IPS-18c (cell line): ENCODE results near the gene RNF130.
"Not testable (repeated sequence)": the region's sequence is repeated elsewhere in the genome, so short reads cannot be mapped to it uniquely, and the experiment has no call there.

ENCODE experiments used
- H3K4me3 ChIP-seq: 2 replicates; pipeline ENCODE4 v1.7.0; 2013; ENCODE audit warnings: low read depth, mild to moderate bottlenecking, low read length, moderate library complexity; ENCODE audit not compliant: insufficient read depth
- H3K9me3 ChIP-seq: one replicate; pipeline ENCODE4 v1.6.1; 2013; ENCODE audit warnings: mild to moderate bottlenecking, low read length, moderate library complexity; ENCODE audit not compliant: control insufficient read depth, insufficient read depth

The RNF130 gene

GRCh38 chr5:180015523-180015922 lies 56.0 kb downstream of the RNF130 start:
- not testable (repeated sequence) for H3K9me3 ChIP-seq, H3K4me3 ChIP-seq

DNA sequence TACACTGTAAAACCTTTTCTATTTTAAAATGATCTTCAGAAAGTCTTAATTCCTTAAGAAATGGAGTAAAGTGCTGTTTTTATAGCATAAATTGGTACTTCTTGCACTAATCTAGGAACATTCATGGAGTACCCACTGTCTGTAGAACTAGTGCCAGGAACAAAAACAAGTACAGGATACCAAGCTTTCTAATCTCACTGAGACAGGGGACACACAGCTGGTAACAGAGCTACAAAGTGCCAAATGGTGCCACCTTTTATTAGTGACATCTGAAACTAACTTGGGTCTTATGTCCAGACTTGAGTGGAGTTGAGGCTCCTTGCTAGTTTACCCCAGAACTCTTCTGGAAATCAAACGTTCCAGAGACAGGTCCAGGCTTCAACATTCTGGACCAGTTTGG lies 57.9 kb downstream of the RNF130 start:
- Histone ChIP-seq H3K4me3 (no peak overlapping the region), H3K9me3 (no peaks in the 10 kb centered on the region)

DNA sequence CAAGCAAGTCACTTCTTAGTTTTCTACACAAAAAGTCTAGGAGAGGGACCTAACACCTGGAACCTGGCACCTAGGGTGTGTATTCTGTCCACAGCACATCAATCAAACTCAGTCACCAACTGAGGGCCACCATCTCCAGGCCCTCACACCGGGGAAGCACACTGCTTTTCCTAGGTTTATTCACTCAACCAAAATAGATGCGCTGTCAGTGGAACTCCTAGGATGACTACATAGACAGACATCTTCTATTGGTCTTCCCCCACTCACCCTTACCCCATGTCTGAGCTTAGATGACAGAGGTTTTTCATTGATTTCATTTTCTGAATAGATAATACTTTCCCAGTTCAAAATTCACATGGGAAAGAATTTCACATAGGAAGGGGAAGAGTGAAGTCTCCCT lies 59.2 kb downstream of the RNF130 start:
- no peaks in the 10 kb centered on the region for H3K9me3 ChIP-seq
- no peak overlapping the region for H3K4me3 ChIP-seq

DNA sequence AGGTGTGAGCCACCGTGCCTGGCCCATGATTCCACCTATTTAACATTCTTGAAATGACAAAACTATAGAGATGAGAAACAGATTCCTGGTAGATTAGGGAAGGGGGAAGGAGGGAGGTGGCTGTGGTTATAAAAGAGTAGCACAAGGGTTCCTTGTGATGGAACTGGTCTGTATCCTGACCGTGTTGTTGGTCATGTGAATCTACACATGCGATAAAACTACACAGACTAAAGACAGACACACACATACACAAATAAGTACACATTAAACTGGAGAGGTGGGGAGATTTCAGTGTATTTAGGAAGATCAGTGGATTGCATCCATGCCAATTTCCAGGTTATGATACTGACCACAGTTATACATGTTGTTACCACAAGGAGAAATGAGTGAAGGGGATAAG lies 60.9 kb downstream of the RNF130 start:
- Histone ChIP-seq H3K9me3 (no peaks in the 10 kb centered on the region), H3K4me3 (no peak overlapping the region)

- Histone ChIP-seq H3K4me3 (no peak overlapping the region), H3K9me3 (no peaks in the 10 kb centered on the region)
Observed at GRCh38 chr5:180009581-180009980, 62.0 kb downstream of the RNF130 start.

- Histone ChIP-seq H3K4me3 (no peak overlapping the region), H3K9me3 (no peaks in the 10 kb centered on the region)
Observed at GRCh38 chr5:180008433-180008832, 63.1 kb downstream of the RNF130 start.

GRCh38 chr5:180007582-180007981 lies 64.0 kb downstream of the RNF130 start:
- Histone ChIP-seq H3K9me3 (no peaks in the 10 kb centered on the region), H3K4me3 (no peak overlapping the region)

DNA sequence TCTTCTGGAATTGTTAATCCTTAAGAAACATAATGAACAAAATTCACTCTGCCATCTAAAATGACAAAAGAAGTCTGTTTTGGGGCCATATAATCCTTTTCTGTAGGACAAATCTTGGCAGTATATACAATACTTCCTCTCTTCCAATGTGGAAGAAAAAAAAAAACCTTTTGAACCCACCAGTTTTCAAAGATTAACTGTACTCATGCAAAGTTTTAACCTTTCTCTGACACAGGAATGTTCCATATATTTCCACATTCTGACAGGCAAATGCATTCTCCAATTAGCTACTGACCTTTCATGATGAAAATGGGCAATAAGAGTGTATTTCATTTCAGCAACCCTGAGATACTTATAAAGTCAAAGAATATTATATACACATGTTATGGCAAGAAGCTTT lies 65.4 kb downstream of the RNF130 start:
- Histone ChIP-seq H3K9me3 (no peaks in the 10 kb centered on the region), H3K4me3 (no peak overlapping the region)

GRCh38 chr5:180003127-180003526 lies 68.4 kb downstream of the RNF130 start:
- no peaks in the 10 kb centered on the region for H3K9me3 ChIP-seq

DNA sequence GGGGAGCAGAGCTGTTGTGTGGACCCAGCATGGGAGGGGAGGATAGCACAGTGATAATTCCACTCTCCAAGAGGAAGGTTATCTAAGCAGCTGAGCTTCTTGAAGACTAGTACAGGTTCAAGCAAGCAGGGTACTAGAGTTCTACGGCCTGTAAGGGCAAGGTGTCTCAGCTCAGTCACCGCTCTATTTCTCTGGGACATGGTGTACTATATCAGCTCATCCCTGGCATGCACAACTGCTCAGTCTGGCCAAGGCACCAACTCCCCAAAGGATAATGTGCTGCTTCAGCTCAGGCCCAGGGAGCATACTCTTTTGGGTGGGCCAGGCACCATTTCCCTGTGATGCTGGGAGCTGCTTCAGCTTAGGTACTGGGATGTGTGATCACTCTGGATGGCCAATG lies 69.8 kb downstream of the RNF130 start:
- no peak overlapping the region for H3K4me3 ChIP-seq

More at GRCh38 chr5:180003127-180003526, 68.4 kb downstream of the RNF130 start:
- H3K4me3 ChIP-seq, result no peak overlapping the region

DNA sequence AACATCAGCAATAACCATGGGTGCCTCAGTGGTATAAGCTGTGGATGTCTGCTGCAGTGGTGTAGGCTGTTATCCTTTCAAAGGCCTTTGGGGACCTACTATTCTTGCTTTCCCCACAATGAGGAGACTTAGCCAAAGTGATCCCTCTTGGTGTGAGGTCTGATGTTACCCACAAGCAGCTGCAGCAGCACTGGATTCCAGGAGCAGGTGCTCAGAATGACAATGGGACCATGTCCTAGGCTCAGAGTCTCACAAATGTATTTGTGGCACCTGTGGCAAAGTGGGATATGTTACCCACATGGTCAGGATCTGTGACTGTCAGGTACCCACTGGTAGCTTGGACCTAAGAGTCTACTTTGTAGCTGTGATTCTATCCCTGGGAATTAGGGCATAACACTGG lies 70.4 kb downstream of the RNF130 start:
- no peaks in the 10 kb centered on the region for H3K9me3 ChIP-seq
- no peak overlapping the region for H3K4me3 ChIP-seq

More for the DNA sequence above, 69.8 kb downstream of the RNF130 start:
- H3K9me3 ChIP-seq, result no peaks in the 10 kb centered on the region

DNA sequence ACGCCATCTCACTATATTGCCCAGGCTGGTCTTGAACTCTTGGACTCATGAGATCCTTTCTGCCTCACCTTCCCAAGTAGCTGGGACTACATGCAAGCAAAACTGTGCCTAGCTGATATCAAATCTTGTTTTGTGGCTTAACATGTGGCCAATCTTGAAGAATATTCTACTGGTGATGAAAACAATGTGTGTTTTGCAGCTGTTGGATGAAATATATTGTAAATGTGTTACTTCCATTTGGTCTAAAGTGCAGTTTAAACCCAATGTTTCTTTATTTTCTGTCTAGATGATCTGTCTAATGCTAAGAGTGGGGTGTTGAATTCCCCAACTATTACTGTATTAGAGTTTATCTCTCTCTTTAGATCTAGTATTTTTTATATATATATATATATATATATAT lies 73.1 kb downstream of the RNF130 start:
- H3K4me3 ChIP-seq, result no peak overlapping the region
- H3K9me3 ChIP-seq, result peaks cover 2% of the 10 kb centered on the region

GRCh38 chr5:179994583-179995323 lies 76.8 kb downstream of the RNF130 start:
- no peak overlapping the region; the same call in 1 of the 2 replicates for H3K4me3 ChIP-seq

DNA sequence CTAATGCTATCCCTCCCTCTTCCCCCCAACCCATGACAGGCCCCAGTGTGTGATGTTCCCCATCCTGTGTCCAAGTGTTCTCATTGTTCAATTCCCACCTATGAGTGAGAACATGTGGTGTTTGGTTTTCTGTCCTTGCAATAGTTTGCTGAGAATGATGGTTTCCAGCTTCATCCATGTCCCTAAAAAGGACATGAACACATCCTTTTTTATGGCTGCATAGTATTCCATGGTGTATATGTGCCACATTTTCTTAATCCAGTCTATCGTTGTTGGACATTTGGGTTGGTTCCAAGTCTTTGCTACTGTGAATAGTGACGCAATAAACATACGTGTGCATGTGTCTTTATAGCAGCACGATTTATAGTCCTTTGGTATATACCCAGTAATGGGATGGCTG lies 78.7 kb downstream of the RNF130 start:
- H3K4me3 ChIP-seq, result not testable (repeated sequence)

More at GRCh38 chr5:179994583-179995323, 76.8 kb downstream of the RNF130 start:
- peaks cover 2% of the 10 kb centered on the region for H3K9me3 ChIP-seq

DNA sequence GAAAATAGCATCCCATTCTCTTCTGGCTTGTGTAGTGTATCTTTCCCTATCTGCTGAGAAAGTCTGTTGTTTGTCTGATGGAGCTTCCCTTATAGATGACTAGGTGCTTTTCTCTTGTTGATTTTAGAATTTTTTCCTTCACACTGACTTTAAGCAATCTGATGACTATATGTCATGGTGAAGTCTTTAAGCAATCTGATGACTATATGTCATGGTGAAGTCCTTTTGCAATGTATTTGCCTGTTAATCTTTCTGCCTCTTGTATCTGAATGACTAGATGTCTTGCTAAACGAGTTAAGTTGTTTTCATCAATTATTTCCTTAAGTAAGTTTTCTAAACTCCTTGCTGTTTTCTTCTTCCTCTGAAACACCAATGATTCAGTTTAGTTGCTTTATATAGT lies 80.5 kb downstream of the RNF130 start:
- H3K9me3 ChIP-seq, result peaks cover 2% of the 10 kb centered on the region

More for the DNA sequence above, 78.7 kb downstream of the RNF130 start:
- not testable (repeated sequence) for H3K9me3 ChIP-seq

DNA sequence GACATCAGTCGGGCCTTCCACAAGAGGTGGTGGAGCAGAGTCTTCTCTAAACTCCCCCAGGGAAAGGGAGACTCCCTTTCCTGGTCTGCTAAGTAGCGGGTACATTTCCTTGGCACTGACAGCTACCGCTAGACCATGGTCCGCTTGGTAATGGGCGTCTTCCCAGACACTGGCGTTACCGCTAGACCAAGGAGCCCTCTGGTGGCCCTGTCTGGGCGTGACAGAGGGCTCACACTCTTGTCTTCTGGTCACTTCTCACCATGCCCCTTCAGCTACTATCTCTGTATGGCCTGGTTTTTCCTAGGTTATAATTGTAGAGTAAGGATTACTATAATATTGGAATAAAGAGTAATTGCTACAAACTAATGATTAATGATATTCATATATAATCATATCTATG lies 81.0 kb downstream of the RNF130 start:
- not testable (repeated sequence) for H3K9me3 ChIP-seq, H3K4me3 ChIP-seq

More for the DNA sequence above, 80.5 kb downstream of the RNF130 start:
- no peak overlapping the region for H3K4me3 ChIP-seq

GRCh38 chr5:179986328-179986727 lies 85.2 kb downstream of the RNF130 start:
- Histone ChIP-seq H3K9me3 (no peaks in the 10 kb centered on the region), H3K4me3 (no peak overlapping the region)

DNA sequence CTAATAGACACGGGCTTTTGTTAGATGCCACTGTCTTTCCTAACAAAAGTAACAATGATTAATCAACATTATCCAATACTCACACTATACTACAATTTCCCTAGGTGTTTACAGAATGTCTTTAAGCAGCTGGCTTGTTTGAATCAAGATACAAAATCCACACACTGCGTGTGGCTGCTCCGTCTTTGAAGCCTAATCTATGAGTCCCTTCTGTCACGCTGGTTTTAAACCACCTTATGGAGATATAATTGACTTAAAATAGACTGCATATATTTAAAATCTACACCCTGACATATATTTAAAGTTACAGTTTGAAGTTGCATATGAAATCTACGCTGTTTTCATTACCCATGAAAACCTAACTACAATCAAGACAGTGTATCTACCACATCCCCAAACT lies 89.9 kb downstream of the RNF130 start:
- Histone ChIP-seq H3K4me3 (no peak overlapping the region), H3K9me3 (no peaks in the 10 kb centered on the region)

DNA sequence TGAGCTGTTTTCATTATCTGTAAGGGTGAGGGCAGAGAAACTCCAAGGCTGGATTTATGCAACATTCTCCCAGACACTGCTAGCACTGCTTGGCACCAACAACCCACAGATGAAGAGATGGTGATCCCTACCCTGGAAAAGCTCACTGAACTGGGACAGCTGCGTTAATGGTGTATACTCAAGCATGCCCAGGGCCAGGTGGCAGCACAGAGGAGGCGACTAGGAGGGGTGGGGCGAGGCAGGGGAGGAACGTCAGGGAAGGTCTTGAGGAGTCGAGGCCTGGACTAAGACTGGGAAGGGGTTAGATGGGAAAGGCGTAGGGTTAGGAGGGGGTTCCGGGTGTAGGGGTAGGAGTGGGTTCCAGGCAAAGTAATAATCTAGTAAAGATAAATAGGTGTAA lies 90.8 kb downstream of the RNF130 start:
- H3K9me3 ChIP-seq, result no peaks in the 10 kb centered on the region

More for the DNA sequence above, 90.8 kb downstream of the RNF130 start:
- H3K4me3 ChIP-seq, result no peak overlapping the region
